Cerebellar cortex (tissue), 1 donor: ENCODE results near the gene ALKBH7.
A peak's percentile ranks its signal among the peaks of the same experiment; 100 is the strongest.

Experiments used
- DNase-seq: peaks from one replicate; pipeline ENCODE4 v3.0.0-alpha.2; 2015; ENCODE audit warnings: low spot score

ALKBH7 gene

DNA sequence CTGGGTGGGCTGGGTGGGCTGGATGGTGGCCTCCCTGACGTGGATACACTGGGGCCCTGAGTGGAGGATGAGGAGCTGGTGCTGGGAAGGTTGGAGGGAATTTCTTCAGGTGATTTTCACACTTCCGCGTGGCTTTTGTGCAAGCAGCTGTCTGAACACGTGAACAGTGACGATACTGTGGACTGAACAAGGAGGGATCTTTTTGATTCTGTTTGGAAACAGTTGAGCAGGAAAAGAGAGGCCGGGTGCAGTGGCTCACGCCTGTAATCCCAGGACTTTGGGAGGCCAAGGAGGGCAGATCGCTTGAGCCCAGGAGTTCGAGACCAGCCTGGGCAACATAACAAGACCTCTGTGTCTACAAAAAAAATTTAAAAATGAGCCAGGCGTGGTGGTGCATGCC, 29.5 kb downstream of the ALKBH7 start:
- no peak for DNase-seq

DNA sequence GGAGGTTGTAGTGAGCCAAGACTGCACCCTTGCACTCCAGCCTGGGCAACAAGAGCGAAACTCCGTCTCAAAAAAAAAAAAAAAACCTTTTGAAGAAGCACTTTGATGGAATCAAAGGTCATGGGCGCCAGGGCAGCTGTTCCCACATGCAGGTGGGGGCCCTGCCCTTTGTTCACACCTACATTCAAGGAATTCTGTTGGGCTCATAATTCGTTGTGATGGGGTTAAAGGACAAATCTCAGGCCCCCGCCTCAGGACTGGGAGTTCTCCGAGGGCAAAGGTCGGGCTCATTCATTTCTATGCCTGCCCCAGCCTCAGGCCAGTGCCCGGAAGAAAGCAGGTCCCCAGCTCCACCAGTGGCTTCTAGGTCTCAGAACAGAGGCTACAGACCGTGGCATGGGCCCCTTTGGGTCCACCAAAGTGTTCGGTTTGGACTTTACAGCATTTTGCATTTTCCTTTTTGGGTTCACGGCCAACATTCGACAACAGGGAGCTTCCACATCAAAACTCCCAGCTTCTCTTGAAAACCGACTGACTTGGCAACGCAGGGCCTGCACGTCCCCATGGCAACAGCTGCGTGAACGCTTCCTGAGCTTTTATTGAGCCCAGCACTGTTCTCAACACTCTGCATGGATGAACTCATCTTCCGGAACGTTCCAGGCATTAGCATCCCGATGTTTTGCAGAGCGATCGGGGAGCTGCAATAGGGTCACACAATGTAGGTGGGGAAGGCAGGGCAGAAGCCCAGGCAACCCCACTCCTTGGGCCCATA, 30.4 kb downstream of the ALKBH7 start:
- DNase-seq: peak; percentile 81

DNA sequence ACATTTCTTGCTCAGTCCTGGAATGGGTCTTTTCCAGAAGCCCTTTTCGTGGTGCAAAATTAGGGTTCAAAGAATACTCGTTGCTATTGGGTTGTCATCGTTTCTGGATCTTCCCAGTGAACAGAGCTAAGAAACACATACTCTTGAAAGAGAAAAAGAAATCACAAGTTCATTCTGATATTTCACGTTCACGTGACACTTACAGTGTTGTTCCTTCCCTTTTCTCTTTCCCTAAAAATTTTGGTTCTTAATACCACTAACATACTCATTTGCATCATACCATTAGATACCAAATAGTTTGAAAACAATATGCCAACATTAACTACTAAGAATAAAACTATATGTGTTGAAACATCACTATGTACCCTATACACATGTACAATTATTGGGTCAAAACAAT, 33.8 kb downstream of the ALKBH7 start:
- no peak for DNase-seq

DNA sequence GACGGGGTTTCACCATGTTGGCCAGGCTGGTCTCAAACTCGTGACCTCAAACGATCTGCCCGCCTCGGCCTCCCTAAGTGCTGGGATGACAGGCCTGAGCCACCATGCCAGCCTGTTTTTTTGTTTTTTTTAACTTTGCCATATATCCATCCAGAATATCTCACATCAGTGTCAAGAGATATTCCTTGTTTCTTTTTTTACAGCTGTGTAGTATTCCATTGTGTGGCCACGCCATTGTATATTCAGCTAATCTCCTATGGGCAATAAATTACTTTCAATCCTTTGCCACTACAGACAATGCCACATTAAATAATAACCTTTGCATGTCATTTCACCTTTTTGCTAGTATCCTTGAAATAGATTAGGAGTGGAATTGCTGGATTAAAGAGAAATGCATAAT, 36.8 kb downstream of the ALKBH7 start:
- no peak for DNase-seq

DNA sequence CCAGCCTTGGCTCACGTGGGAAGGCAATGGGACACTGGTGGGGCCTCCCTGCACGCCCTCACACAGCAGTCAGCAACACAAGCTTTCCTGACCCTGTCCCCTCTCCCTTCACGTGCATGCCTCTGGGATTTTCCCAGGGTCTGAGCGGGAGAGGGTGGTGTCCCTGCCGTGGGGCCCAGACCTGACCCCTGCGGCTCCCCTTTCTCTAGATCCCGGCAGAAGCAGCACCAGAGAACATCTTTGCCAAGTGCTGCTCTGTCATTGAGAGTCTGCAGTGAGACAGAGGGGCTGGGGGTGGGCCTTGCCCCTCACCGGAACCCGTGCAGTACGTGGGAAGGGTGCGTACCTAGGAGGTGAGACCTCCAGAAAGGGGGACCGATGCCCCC, 39.5 kb downstream of the ALKBH7 start:
- no peak for DNase-seq

DNA sequence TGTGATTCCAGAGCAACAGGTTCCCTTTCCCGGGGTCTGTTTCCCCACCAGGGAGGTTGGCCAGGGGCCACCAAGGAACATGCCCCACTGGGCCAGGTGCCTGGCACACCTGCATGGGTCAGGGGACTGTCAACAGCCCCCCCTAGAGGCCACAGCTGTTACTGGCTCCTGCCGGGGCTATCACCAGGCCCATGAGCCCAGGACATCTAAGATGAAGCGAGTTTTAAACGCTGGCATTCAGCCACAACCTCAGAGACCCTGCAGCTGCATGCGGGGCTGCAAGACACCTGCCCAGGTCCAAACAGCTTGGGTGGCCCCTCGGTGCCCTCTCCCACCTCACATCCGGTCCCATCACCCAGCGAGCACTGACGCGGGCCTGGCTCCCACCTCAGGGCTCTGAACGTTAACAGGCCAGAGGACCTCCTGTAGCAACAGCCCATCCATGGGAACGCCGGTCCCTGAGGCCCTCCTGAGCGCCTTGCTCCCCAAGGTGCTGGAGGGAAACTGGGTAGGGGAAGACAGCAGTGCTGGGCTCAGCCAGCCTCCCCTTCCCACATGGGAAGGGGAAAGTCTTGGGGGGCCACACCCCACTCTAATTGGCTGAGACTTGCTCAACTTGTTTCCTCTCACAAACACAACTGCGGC, 40.0 kb downstream of the ALKBH7 start:
- DNase-seq: peak; percentile 63

DNA sequence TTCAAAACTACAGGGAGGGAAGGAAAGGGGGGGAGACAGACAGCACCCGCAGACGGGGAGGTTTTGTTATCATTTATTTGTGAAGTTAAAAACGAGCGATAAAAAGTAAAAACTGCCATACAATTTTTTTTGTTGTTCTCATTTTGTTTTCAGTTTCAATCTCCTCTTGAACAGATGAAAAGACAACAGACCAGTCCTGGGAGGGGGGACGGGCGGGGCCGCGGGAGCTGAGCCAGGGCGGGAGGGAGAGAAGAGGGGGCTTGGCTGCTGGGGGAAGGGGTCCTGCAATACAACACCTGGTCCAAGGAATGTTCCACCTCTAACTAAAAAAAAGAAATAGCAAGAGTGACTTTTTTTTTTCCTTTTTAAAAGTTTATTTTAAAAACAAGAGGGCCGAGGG, 40.7 kb downstream of the ALKBH7 start:
- no peak for DNase-seq

DNA sequence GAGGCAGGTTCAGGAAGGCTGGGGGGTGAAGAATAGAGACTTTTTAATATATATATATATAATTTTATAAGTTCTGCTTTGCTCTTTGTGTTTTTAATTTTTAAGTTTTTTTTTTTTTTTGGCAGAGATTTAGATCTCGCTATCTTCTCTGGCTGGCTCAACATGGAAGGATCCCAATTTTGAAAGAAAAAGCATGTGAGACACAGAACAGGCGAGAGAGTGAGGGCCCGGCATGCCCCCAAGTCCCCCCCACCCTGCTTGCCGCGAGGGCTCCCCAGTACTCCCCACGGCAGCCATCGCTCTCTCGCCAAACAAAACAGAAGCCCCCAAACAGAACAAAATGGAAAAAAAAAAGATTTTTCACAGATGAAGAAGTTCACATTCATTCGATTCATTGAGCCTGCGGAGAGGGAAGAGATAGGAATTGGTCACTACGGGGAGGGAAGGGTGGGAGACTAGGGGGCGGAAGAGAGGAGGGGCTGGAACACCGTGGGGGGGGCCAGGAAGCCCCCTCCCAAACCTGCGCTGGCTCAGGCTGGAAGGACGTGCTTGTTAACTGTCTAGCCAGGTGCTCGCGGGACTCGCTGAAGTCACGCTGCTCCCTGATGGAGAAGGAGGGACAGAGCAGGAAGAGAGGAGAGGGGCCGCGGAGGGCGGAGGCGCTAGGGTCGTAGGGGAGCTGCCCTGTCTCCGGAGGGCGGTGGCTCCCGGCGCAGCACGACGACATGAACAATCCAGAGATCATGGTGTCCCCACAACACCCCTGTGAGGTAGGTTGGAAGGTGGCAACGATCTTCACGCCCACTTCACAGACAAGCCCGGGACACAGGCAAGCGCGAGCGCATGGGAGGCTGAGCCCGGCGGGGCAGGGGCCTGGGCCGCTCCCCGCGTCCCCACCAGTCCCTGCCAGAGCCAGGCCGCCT, 41.4 kb downstream of the ALKBH7 start:
- peak; percentile 38 for DNase-seq

DNA sequence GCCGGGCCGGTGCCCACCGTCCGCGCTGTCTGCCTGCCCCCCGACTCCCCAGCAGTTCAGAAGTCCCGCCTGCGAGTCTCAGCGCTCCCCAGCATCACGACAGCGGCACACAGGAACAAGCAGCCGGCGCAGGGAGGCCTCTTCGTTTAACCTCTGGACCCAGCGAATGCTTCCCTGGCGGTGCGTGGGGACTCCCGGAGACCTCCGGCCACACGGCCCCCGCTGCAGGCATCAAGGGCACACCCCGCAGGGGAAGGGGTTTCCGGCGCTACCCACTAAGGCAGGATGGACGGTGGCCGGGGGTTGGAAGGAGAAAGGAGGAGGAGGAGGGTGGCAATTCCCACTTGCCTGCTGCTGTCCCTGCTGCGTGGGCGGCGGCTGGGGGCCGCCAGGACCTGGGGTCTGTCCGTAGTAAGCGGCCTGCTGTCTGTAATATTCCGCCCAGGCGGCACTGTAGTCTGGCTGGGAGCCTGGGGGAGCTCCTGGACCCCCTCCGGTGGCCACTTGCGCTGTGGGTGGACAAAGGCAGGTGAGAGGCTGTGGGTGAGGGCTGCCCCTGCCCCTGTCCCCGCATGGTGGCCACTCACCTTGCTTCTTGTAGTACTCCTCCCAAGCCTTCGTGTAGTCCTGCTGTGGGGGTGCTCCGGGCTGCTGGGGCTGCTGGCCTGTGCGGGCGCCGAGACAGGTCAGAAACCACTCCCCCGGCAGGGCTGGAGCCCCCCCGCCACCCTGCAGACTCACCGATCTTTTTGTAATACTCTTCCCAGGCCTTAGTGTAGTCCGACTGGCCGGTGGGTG, 42.4 kb downstream of the ALKBH7 start:
- DNase-seq: no peak

DNA sequence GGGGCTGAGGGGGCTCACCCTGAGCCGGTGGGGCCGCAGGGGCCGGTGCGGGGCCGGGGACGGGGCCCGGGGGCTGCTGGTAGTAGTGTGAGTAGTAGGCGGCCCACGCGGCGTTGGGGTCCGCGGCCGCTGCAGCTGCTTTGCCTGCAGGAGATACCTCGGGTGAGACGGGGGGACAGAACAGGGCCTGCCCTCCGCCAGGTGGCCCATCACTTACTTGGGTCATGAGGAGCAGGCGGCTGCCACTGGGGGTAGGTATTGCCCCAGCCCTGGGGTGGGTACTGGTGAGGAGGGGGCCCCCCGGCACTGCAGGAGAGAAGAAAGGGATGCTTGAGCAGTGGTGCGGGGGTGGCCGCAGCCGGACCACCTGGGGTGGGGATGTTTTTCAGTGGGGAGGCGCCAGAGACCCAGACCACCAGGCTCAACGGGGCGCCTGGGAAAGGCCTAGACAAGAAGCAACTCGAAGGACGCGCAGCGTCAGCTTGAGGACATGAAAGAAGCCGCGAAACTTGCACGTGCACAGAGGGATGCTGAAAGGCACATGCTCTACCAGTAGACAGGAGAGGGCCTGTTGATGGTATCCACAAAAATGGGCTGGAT, 43.1 kb downstream of the ALKBH7 start:
- DNase-seq: no peak

DNA sequence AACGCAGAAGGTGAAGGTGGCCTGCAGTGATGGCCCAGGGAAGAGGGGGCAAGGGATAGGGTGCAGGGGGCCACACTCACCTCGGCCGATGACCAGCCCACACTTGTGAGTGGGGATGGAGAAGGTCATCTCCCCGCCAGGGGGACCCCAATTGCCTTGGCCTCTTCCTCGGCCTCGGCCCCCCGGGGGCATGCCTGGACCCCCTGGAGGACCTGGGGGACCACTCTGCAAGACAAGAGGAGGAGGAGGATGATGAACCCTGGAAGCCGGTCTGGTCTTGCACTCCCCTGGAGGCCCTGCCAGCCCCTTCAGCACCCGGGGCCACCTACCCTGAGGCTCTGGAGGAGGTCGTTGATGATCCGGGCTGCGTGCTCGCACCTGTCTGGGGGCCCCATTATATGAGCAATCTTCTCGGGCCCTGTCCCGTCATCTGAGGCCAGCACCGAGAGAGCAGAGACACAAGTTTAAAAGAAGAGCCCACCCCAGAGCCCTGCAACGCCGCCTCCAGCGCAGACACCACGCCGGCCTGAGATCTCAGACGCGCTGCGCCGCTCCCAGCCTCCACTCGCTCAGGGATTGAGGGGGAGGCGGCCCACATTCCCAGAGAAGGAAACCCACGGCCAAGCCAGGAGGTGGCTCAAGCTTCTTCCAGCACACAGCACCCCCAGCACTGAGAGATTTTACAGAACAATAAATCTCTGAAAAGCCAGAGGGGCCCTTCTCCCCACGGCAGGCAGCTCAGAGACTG, 44.2 kb downstream of the ALKBH7 start:
- no peak for DNase-seq

DNA sequence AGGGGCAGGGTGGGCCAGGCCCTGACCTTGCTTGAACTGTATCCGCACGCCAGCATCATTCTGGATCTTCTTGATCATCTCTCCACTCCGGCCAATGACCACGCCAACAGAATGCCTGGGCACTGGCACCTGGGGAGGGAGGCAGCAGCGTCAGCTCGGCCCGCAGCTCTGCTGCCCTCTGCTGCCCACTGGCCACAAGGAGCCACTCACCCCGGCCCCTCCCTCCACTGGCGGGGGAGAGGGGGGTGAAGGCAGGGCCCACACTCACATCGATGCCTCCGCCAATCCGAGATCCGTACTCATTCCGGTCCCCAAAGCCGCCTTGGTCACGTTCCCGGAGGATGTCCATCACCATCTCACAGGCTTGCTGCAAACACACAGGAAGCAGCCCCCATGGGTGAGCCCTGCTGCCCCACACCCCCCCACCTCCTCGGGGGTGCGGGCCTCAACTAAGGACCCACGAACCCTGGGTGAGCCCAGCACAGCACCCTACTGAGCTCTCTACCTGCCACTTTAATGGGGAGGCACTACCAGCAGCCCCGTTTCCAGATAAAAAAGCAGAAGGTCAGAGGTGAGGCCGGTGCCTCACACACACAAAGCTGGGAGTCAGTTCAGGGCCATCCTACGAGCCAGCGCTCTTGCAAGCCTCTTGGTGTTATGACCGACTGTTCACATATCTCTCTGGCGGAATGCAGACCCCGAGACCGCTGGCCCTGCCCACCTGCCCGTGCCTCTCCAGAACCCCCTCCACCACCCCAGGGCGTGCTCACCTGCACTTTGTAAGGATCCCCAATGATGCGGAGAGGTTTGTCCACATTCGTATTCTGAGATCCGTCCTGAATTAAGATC, 45.3 kb downstream of the ALKBH7 start:
- DNase-seq: peak; percentile 80

DNA sequence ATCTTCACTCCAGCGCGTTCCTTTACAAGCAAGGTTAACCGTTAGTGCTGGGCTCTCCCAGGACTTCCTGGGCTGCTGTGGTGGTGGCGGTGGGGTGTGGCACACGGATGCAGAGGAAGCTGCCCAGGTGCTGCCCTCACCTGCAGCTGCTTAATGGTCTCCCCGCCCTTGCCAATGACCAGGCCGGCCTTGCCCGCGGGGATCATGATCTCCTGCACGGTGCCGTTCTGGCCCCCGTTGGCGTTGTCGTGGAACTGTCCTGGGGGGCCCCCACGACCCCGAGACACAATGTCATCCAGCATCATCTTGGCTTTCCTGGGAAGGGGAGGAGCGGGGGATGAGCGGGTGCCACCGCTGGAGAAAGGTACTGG, 46.0 kb downstream of the ALKBH7 start:
- no peak for DNase-seq

DNA sequence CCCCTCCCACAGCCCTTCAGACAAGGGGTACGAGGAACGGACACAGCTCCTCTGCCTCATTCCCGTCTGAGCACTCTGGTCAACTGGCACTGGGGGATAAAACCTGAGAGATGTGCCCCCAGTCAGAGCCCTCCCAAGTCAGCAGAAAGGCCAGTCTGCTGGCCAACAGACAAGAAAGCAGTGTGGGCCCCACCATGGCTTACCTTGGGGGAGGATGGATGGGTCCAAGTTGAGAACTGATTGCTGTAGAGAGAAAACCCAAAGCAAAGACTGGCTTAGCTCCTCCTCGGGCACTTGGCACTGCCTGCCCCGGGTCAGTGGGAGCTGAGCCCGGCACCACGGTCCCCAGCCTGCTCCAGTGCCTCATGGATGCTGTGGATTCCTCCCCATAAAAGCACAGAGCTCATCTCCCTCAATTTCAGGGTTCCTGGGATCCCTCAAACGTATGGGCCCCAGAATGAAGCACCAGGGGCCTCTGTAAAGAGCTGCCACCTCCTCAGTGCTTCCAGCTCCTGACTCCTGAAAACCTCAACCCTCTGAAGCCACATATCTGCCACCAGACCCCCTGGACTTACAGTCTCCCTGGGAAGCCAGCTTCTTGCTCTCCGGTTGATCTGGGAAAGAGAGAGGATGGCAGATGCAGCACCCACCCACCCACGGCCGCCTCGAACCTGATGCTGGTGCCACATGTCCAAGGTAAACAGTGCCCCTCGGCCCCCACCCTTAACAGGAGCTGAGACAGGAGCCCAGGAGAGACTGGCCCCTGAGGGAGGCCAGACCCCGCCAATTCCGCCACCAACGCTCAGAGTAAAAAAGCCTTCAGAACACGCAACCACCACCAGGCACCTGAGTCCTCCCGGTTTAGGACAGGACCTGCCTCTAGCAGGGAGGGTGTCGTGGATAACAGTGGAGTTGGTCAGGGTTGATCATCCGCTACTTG, 48.8 kb downstream of the ALKBH7 start:
- no peak for DNase-seq

DNA sequence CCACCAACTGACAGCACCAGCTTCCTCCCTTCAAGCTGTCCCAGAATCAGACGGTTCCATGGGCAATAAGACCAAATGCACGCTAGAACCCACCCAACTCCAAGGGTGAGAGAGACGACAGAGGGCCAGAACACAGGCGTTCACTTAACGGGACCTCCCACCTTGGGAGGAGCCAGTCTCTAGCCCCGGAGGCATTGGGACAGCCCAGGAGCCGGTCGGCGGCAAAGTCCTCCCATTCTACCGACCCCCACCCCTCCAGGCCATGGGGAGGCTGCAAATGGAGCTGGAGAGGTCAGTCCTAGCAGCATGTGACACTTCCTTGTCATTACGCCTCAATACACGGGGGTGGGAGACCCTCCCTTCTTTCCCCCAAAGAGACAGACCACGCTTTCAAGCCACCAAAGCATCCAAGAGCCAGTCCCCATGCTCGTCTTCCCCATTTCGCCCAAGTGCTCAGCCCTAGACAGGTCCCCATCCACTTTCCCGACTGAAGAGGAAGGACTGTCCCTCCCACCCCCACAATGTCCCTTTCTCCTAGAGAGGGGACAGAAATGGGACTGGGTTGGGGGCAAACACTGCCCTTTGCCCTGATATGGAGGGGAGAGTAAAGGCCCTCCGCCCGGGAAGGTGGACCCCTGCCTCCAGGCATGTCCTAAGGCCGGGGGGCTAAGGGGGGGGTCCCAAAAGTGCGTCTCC, 51.1 kb downstream of the ALKBH7 start:
- peak; percentile 46 for DNase-seq

DNA sequence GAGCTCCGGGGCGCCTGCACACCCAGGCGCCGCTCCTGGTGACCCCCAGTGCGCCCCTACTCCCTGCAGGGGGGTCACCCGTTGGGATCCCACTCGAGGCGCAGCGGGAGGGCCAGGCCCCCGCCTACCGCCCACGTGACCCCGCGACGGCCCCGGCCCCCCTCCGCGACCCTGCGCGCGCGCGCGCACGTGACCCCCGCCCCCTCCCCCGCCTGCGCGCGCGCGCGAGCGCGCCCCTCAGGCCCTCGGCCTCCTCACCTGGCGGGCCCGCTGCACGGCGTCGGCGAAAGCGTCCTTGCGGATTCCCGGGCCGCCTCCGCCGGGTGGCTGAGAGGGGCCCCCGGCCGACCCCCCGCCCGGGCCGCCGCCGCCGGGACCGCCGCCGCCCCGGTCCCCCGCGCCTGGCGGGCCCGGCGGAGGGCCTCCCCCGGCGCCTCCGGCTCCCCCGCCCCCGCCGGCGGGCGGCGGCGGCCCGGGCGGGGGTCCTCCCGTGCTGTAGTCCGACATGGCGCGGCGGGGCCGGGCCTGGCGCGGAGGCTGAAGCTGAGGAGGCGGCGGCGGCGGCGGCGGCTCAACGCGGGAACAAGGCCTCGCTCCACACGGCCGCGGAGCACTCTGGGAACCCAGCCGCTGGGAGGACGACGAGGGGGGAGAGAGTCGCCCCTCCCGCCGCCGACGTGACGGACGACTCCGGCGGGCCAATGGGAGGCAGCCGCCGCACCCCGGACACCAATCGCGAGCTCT, 51.8 kb downstream of the ALKBH7 start, which contains the start of gene KHSRP:
Gene KHSRP, minus strand, starts transcription at position 617 of the 744 bp plus-strand sequence. Its CDS starts 110 bp downstream, at position 507.
- no peak for DNase-seq
